OCI-LY7 (cell line): Measurements from ENCODE around the gene STAMBPL1. TPM values are rescaled to one million over a fixed set of nuclear protein-coding genes. Genes with fewer than 3 reads are reported as not detected.

Source experiments
- BruUV-seq: library from RNA; stranded (reverse); fragments of 400-500 nt; replicated peaks from 2 replicates; lab custom pipeline; 2021; lab: Mats Ljungman, UMichigan
- CTCF ChIA-PET: fragments of 300-600 bp; sonication (Branson Sonifier 250); formaldehyde crosslinking; loops from one replicate; lab custom pipeline; 2022; ENCODE audit warnings: antibody characterized with exemption; ENCODE audit not compliant: unreplicated experiment; lab: Charles Lee
- POLR2A ChIA-PET: fragments of 300-600 bp; sonication (Branson Sonifier 250); formaldehyde crosslinking; loops from one replicate; lab custom pipeline; 2022; ENCODE audit warnings: antibody characterized with exemption; lab: Charles Lee
- DNase-seq: peaks from one replicate; pipeline ENCODE4 v3.0.0-alpha.2; 2015; ENCODE audit warnings: low spot score
- H2AFZ ChIP-seq: fragments of 200-600 bp; sonication (generic), shearing (Covaris generic); 2 replicates; pipeline ENCODE4 v1.6.1; 2014; ENCODE audit warnings: mild to moderate bottlenecking, antibody characterized with exemption, low read length, moderate library complexity
- H3K27ac ChIP-seq: fragments of 200-600 bp; sonication (generic); 2 replicates; pipeline ENCODE4 v1.5.1; 2014; ENCODE audit warnings: mixed run types, low read depth, mild to moderate bottlenecking, moderate library complexity, low read length, inconsistent platforms; ENCODE audit not compliant: poor library complexity, severe bottlenecking
- H3K36me3 ChIP-seq: fragments of 200-600 bp; sonication (generic); 2 replicates; pipeline ENCODE4 v1.6.1; 2014; ENCODE audit warnings: mild to moderate bottlenecking, antibody characterized with exemption, low read length, moderate library complexity, mixed read lengths; ENCODE audit not compliant: insufficient read depth
- H3K4me1 ChIP-seq: fragments of 200-600 bp; sonication (generic); 2 replicates; pipeline ENCODE4 v1.5.1; 2014; ENCODE audit warnings: mild to moderate bottlenecking, low read length; ENCODE audit not compliant: insufficient read depth, poor library complexity, severe bottlenecking
- H3K4me2 ChIP-seq: fragments of 200-600 bp; sonication (generic); 2 replicates; pipeline ENCODE4 v1.6.1; 2014; ENCODE audit warnings: mild to moderate bottlenecking, low read length
- H3K4me3 ChIP-seq: fragments of 200-600 bp; sonication (generic); 2 replicates; pipeline ENCODE4 v1.5.1; 2014; ENCODE audit warnings: mild to moderate bottlenecking, low read depth, low read length; ENCODE audit not compliant: poor library complexity, severe bottlenecking
- H3K79me2 ChIP-seq: fragments of 200-600 bp; sonication (generic); 2 replicates; pipeline ENCODE4 v1.6.1; 2016; ENCODE audit warnings: low read depth, mild to moderate bottlenecking, low read length, moderate library complexity, mixed read lengths; ENCODE audit not compliant: insufficient read depth
- H3K9me2 ChIP-seq: fragments of 200-600 bp; sonication (generic); 2 replicates; pipeline ENCODE4 v1.6.1; 2016; ENCODE audit warnings: mild to moderate bottlenecking, low read length, mixed read lengths; ENCODE audit not compliant: insufficient read depth
- H3K9me3 ChIP-seq: fragments of 200-600 bp; sonication (generic); 2 replicates; pipeline ENCODE4 v1.6.1; 2014; ENCODE audit warnings: mild to moderate bottlenecking, mixed run types, low read length, mixed read lengths
- H4K20me1 ChIP-seq: fragments of 200-600 bp; sonication (generic); 2 replicates; pipeline ENCODE4 v1.6.1; 2014; ENCODE audit warnings: mild to moderate bottlenecking, antibody characterized with exemption, low read length, moderate library complexity, mixed read lengths; ENCODE audit not compliant: insufficient read depth
- EZH2phosphoT487 ChIP-seq: fragments of 200-600 bp; sonication (generic); IDR thresholded peaks from 2 replicates; pipeline ENCODE4 v1.6.1; 2018; ENCODE audit warnings: low read depth, borderline replicate concordance, mild to moderate bottlenecking, mixed run types, antibody characterized with exemption, low read length, moderate library complexity, mixed read lengths
- intact Hi-C: fragments of 100-400 bp; cut with micrococcal nuclease; formaldehyde crosslinking; loops from one replicate; pipeline ENCODE4 v1.10.0; 2022; ENCODE audit not compliant: unreplicated experiment
- total RNA-seq, 2 experiments: library from RNA; depleted of rRNA in 1 of 2; stranded (reverse); fragments of >200 nt in 1 of 2; shearing (Covaris generic) in 1 of 2; gene quantifications; 2 replicates each; pipeline ENCODE4 v1.2.3, GENCODE V29; 2014 to 2022
- TF ChIP-seq, protein P1 (sequence below): fragments of 200-600 bp; sonication (generic); conservative IDR thresholded peaks from 2 replicates; pipeline ENCODE4 v1.5.1; 2014; ENCODE audit warnings: mild to moderate bottlenecking, antibody characterized with exemption, low read length, moderate library complexity, mixed read lengths

STAMBPL1 gene
- total RNA-seq, 2 experiments from 2014 or later: 44.4 to 47.2 TPM

DNA sequence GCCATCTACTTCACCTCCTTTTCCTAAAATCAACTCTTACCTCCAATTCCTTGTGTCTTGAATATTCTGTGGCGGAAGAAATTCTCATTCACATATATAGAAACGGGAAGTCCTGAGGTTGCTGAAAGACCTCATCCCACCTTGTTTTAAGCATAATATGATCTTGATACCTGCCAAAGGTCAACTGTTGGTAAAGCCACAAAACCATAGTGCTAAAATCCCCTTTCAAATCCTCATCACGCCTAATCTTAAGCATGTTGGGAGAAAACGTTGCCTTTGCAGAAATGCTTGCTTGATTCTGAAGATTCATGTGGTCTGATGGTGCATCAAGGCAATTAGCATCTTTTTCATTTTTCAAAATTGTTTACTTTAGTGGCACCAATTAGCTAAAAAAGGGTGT is 36.9 kb upstream of the STAMBPL1 start:
- no peaks in the 10 kb centered on the region for H3K9me2 ChIP-seq
- intact Hi-C loops: no loop called here
- H3K36me3 ChIP-seq: no peaks in the 10 kb centered on the region
- no peaks in the 10 kb centered on the region for H3K9me3 ChIP-seq
- CTCF ChIA-PET: no interaction called here
- no TSS peak for BruUV-seq
- POLR2A ChIA-PET: no interaction called here
- no peak for TF ChIP-seq EZH2phosphoT487
- TF ChIP-seq, protein P1, sequence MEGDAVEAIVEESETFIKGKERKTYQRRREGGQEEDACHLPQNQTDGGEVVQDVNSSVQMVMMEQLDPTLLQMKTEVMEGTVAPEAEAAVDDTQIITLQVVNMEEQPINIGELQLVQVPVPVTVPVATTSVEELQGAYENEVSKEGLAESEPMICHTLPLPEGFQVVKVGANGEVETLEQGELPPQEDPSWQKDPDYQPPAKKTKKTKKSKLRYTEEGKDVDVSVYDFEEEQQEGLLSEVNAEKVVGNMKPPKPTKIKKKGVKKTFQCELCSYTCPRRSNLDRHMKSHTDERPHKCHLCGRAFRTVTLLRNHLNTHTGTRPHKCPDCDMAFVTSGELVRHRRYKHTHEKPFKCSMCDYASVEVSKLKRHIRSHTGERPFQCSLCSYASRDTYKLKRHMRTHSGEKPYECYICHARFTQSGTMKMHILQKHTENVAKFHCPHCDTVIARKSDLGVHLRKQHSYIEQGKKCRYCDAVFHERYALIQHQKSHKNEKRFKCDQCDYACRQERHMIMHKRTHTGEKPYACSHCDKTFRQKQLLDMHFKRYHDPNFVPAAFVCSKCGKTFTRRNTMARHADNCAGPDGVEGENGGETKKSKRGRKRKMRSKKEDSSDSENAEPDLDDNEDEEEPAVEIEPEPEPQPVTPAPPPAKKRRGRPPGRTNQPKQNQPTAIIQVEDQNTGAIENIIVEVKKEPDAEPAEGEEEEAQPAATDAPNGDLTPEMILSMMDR: no peak
- no peaks in the 10 kb centered on the region for H4K20me1 ChIP-seq
- H3K4me3 ChIP-seq: no peak overlapping the region
- no peak overlapping the region for H2AFZ ChIP-seq
- H3K4me2 ChIP-seq: no peak overlapping the region
- no peak for DNase-seq
- no peak overlapping the region for H3K27ac ChIP-seq
- H3K4me1 ChIP-seq: no peaks in the 10 kb centered on the region
- no peaks in the 10 kb centered on the region for H3K79me2 ChIP-seq

DNA sequence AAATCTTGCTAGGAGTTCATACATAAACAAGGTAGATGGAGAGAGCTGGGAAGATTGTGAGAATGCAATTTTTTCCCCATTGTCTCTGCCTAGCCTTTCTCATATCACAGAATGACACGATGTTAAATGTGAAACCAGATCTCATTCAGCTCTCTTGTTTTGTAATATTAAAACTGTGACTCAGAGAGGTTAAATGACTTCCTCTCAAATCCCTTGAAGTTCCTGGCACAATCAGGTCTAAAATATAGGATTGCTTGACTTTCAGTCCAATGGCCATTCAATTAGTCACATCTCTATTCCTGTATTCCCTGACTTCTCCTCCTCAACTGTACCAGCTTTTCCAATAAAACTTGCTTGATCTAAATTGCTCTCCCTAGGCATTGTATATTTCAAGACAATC is 31.5 kb upstream of the STAMBPL1 start:
- no peak for DNase-seq
- intact Hi-C loops: no loop called here
- H4K20me1 ChIP-seq: no peaks in the 10 kb centered on the region
- no TSS peak for BruUV-seq
- ChIA-PET CTCF (no interaction called here), POLR2A (interaction anchor here (0.6 to 1.0 kb wide), 2 partner anchors 8 to 154 kb away, joined by 3 to 5 read pairs; no protein-coding TSS in a partner anchor)
- H3K9me2 ChIP-seq: no peaks in the 10 kb centered on the region
- no peaks in the 10 kb centered on the region for H3K4me1 ChIP-seq
- TF ChIP-seq, protein P1: no peak
- TF ChIP-seq EZH2phosphoT487: no peak
- H3K9me3 ChIP-seq: no peaks in the 10 kb centered on the region
- H3K79me2 ChIP-seq: no peaks in the 10 kb centered on the region
- H2AFZ ChIP-seq: no peak overlapping the region
- no peak overlapping the region for H3K4me3 ChIP-seq
- H3K27ac ChIP-seq: no peak overlapping the region
- H3K36me3 ChIP-seq: no peaks in the 10 kb centered on the region
- H3K4me2 ChIP-seq: no peak overlapping the region

DNA sequence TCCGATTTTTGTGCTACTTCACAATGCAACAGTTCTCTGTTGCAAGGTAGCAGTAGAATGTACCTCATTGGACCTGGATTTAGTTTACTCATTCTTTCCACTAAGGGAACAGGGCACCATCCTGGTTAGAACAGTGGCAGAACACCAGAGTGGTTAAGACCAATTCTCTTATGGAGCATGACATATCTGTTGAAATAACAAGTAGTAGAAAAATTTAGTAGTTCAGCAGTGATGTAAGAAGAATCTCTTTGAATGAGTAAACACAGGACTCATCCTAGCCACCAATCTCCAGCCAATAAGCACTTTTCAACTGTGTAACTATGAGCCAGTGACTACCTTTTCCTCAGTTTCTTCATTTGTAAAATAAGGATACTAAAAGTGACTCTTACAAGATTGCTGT is 30.8 kb upstream of the STAMBPL1 start:
- Histone ChIP-seq H3K9me2 (no peaks in the 10 kb centered on the region), H3K9me3 (no peaks in the 10 kb centered on the region), H3K27ac (no peak overlapping the region), H3K4me3 (no peak overlapping the region), H4K20me1 (no peaks in the 10 kb centered on the region), H3K79me2 (no peaks in the 10 kb centered on the region), H2AFZ (no peak overlapping the region), H3K4me1 (no peaks in the 10 kb centered on the region), H3K36me3 (no peaks in the 10 kb centered on the region), H3K4me2 (no peak overlapping the region)
- intact Hi-C loops: no loop called here
- TF ChIP-seq, protein P1: no peak
- TF ChIP-seq EZH2phosphoT487: no peak
- BruUV-seq: no TSS peak
- no peak for DNase-seq
- ChIA-PET CTCF (no interaction called here), POLR2A (interaction anchor here (0.6 to 0.7 kb wide), 2 partner anchors 15 to 155 kb away, joined by 3 read pairs; no protein-coding TSS in a partner anchor)
